ENCODE results near the gene TOPAZ1.

- TF ChIP-seq POLR2AphosphoS5 (IDR thresholded peaks at IDR 0.05) (no peak), CTCF (IDR thresholded peaks at IDR 0.05) (no peak), POLR2A (IDR thresholded peaks at IDR 0.05) (no peak), EP300 (IDR thresholded peaks at IDR 0.05) (no peak)
Observed at GRCh38 chr3:44252332-44252959, 10.8 kb downstream of the TOPAZ1 start.

Measured in suprapubic skin (tissue), 4 donors.